Trophoblast cell (in vitro differentiated cells and primary cell): Measurements from ENCODE around the gene UGT2A2.

Experiments
- DNase-seq, 2 donors: peaks; one replicate each; pipeline ENCODE4 v3.0.0-alpha.2; 2016
- H2AFZ ChIP-seq: 2 replicates; pipeline ENCODE4 v1.6.1; 2013; ENCODE audit warnings: low read length, moderate library complexity, mild to moderate bottlenecking; ENCODE audit not compliant: insufficient read depth, poor library complexity
- H2AK5ac ChIP-seq: 2 replicates; pipeline ENCODE4 v1.6.1; 2013; ENCODE audit warnings: mild to moderate bottlenecking, low read length
- H2BK120ac ChIP-seq: 2 replicates; pipeline ENCODE4 v1.6.1; 2013; ENCODE audit warnings: low read length, mild to moderate bottlenecking, moderate library complexity; ENCODE audit not compliant: insufficient read depth, poor library complexity
- H2BK12ac ChIP-seq: 2 replicates; pipeline ENCODE4 v1.6.1; 2013; ENCODE audit warnings: mild to moderate bottlenecking, low read length, moderate library complexity
- H2BK5ac ChIP-seq: 2 replicates; pipeline ENCODE4 v1.6.1; 2013; ENCODE audit warnings: low read length, low read depth, moderate library complexity, mild to moderate bottlenecking; ENCODE audit not compliant: poor library complexity
- H3K14ac ChIP-seq: 2 replicates; pipeline ENCODE4 v1.6.1; 2013; ENCODE audit warnings: mild to moderate bottlenecking, low read length
- H3K18ac ChIP-seq: 2 replicates; pipeline ENCODE4 v1.6.1; 2013; ENCODE audit warnings: mild to moderate bottlenecking, low read length
- H3K23ac ChIP-seq: 2 replicates; pipeline ENCODE4 v1.6.1; 2013; ENCODE audit warnings: low read length
- H3K27ac ChIP-seq: 2 replicates; pipeline ENCODE4 v1.5.1; 2013; ENCODE audit warnings: low read depth, mild to moderate bottlenecking, inconsistent platforms, low read length, moderate library complexity
- H3K27me3 ChIP-seq: 2 replicates; pipeline ENCODE4 v1.6.1; 2013; ENCODE audit warnings: inconsistent platforms, mild to moderate bottlenecking, low read length, moderate library complexity; ENCODE audit not compliant: insufficient read depth
- H3K36me3 ChIP-seq, 2 experiments: 1 replicate in 1 of 2; 2 replicates in 1 of 2; pipeline ENCODE4 v1.6.1; 2013; ENCODE audit warnings: low read length in 2 of 2, mild to moderate bottlenecking in 2 of 2, moderate library complexity in 1 of 2; ENCODE audit not compliant: insufficient read depth in 2 of 2, control insufficient read depth in 1 of 2
- H3K4ac ChIP-seq: 2 replicates; pipeline ENCODE4 v1.6.1; 2013; ENCODE audit warnings: low read depth, mild to moderate bottlenecking, low read length, moderate library complexity
- H3K4me1 ChIP-seq, 2 experiments: 1 replicate in 1 of 2; 2 replicates in 1 of 2; pipeline ENCODE4 v1.6.1; 2013; ENCODE audit warnings: low read length in 2 of 2, mild to moderate bottlenecking in 2 of 2, moderate library complexity in 1 of 2; ENCODE audit not compliant: insufficient read depth in 2 of 2, control insufficient read depth in 1 of 2
- H3K4me2 ChIP-seq: 2 replicates; pipeline ENCODE4 v1.6.1; 2013; ENCODE audit warnings: inconsistent platforms, mild to moderate bottlenecking, low read length, moderate library complexity
- H3K4me3 ChIP-seq: 2 replicates; pipeline ENCODE4 v1.5.1; 2013; ENCODE audit warnings: mild to moderate bottlenecking, low read depth, low read length, inconsistent platforms
- H3K79me1 ChIP-seq: one replicate; pipeline ENCODE4 v1.6.1; 2013; ENCODE audit warnings: low read length
- H3K79me2 ChIP-seq: 2 replicates; pipeline ENCODE4 v1.6.1; 2013; ENCODE audit warnings: low read length, mild to moderate bottlenecking; ENCODE audit not compliant: control insufficient read depth, insufficient read depth, poor library complexity
- H3K9ac ChIP-seq: 2 replicates; pipeline ENCODE4 v1.6.1; 2013; ENCODE audit warnings: mild to moderate bottlenecking, low read length
- H3K9me3 ChIP-seq: 2 replicates; pipeline ENCODE4 v1.6.1; 2013; ENCODE audit warnings: low read depth, mild to moderate bottlenecking, control low read depth, inconsistent platforms, low read length; ENCODE audit not compliant: insufficient read depth
- H4K12ac ChIP-seq: 2 replicates; pipeline ENCODE4 v1.6.1; 2013; ENCODE audit warnings: low read depth, mild to moderate bottlenecking, low read length, moderate library complexity
- H4K8ac ChIP-seq: 2 replicates; pipeline ENCODE4 v1.6.1; 2013; ENCODE audit warnings: low read depth, mild to moderate bottlenecking, low read length, moderate library complexity
- H4K91ac ChIP-seq: one replicate; pipeline ENCODE4 v1.6.1; 2013; ENCODE audit warnings: low read depth, mild to moderate bottlenecking, low read length, moderate library complexity
- WGBS: extraction: QIAGEN DNeasy Blood & Tissue Kit; methylation state at CpG from one replicate; pipeline ENCODE4 v1.1.7; 2013; ENCODE audit warnings: missing lambda C conversion rate; ENCODE audit not compliant: insufficient read length, insufficient coverage; ENCODE audit errors: extremely low coverage; 5-methylcytosine and 5-hydroxymethylcytosine counted together

UGT2A2 gene

DNA sequence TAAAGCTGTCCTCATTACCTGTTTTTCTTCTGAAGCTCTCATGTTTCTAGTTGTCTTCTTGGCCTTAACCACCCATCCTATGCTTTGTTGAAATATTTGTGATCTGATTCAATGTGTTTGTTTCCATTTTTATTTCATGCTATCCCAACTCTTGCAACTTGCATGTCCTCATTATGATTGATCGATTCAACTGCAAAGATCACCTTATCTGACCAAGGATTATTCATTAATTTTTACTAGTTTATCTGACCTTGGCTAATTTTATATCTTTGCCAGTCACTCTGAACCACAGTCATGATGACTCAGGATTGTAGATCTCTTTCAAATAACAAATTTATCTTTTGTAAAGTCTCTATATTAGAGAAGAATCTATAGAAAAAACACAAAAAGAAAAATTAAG, 70.7 kb downstream of the UGT2A2 start:
- no peaks in the 10 kb centered on the region for H3K9me3 ChIP-seq
- no peak overlapping the region for H3K4ac ChIP-seq
- H3K4me3 ChIP-seq, result no peak overlapping the region
- DNase-seq, result no peak
- H3K9ac ChIP-seq, result no peak overlapping the region
- H3K36me3 ChIP-seq, result no peaks in the 10 kb centered on the region
- no peak overlapping the region for H3K27ac ChIP-seq
- WGBS, result no CpG with 5 or more reads among the region's 1 CpG
- H2BK5ac ChIP-seq, result no peak overlapping the region
- H2BK12ac ChIP-seq, result no peak overlapping the region
- H4K91ac ChIP-seq, result no peak overlapping the region
- H3K4me1 ChIP-seq, result no peaks in the 10 kb centered on the region
- H3K4me2 ChIP-seq, result no peak overlapping the region
- H2BK120ac ChIP-seq, result no peak overlapping the region
- H3K14ac ChIP-seq, result no peak overlapping the region
- no peaks in the 10 kb centered on the region for H3K79me1 ChIP-seq
- H4K12ac ChIP-seq, result no peak overlapping the region
- no peak overlapping the region for H2AK5ac ChIP-seq
- no peaks in the 10 kb centered on the region for H3K79me2 ChIP-seq
- H3K23ac ChIP-seq, result no peak overlapping the region
- H2AFZ ChIP-seq, result no peak overlapping the region
- no peak overlapping the region for H4K8ac ChIP-seq
- no peaks in the 10 kb centered on the region for H3K27me3 ChIP-seq
- H3K18ac ChIP-seq, result no peak overlapping the region

GRCh38 chr4:69563424-69563823, 76.0 kb downstream of the UGT2A2 start:
- no peak for DNase-seq
- no peaks in the 10 kb centered on the region for H3K4me1 ChIP-seq
- no peak overlapping the region for H2AK5ac ChIP-seq
- no peak overlapping the region for H3K9ac ChIP-seq
- no peak overlapping the region for H3K27ac ChIP-seq
- no peak overlapping the region for H2BK12ac ChIP-seq
- H3K4me2 ChIP-seq, result no peak overlapping the region
- no peak overlapping the region for H2BK5ac ChIP-seq
- H3K79me1 ChIP-seq, result no peaks in the 10 kb centered on the region
- H2AFZ ChIP-seq, result no peak overlapping the region
- H4K12ac ChIP-seq, result no peak overlapping the region
- no peaks in the 10 kb centered on the region for H3K27me3 ChIP-seq
- H3K23ac ChIP-seq, result no peak overlapping the region
- H4K8ac ChIP-seq, result no peak overlapping the region
- no peaks in the 10 kb centered on the region for H3K36me3 ChIP-seq
- no peak overlapping the region for H4K91ac ChIP-seq
- no peak overlapping the region for H3K4ac ChIP-seq
- H3K9me3 ChIP-seq, result no peaks in the 10 kb centered on the region
- H3K18ac ChIP-seq, result no peak overlapping the region
- H2BK120ac ChIP-seq, result no peak overlapping the region
- no peak overlapping the region for H3K14ac ChIP-seq
- WGBS, result no CpG with 5 or more reads among the region's 2 CpGs
- no peaks in the 10 kb centered on the region for H3K79me2 ChIP-seq
- no peak overlapping the region for H3K4me3 ChIP-seq

DNA sequence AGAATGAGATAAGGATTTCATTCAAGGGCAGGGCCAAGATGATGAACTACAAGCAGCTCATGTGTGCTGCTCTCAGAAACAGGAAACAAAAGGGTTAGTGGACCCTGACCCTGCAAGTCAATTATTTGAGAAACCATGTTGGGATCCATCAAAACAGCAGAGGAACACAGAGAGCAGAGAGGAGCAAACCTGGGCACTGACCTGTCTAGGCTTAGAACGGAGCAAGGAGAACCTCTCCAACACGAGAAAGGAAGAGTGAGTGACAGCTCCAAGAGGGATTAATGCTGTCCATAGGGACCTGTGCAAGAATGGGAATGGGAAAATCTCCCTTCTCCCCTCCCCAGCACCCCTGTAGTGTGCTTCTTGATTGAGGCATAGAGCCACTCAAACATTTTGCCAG, 89.8 kb downstream of the UGT2A2 start:
- H3K23ac ChIP-seq, result no peak overlapping the region
- no peak overlapping the region for H4K12ac ChIP-seq
- no peak overlapping the region for H3K27ac ChIP-seq
- H3K4me1 ChIP-seq, result no peaks in the 10 kb centered on the region
- no peak overlapping the region for H3K4ac ChIP-seq
- DNase-seq, result no peak
- no peak overlapping the region for H3K18ac ChIP-seq
- no peak overlapping the region for H2BK120ac ChIP-seq
- no peak overlapping the region for H3K9ac ChIP-seq
- H3K27me3 ChIP-seq, result no peaks in the 10 kb centered on the region
- H4K8ac ChIP-seq, result no peak overlapping the region
- H3K79me2 ChIP-seq, result no peaks in the 10 kb centered on the region
- H2BK12ac ChIP-seq, result no peak overlapping the region
- H2AFZ ChIP-seq, result no peak overlapping the region
- H2AK5ac ChIP-seq, result no peak overlapping the region
- no peak overlapping the region for H3K14ac ChIP-seq
- H3K4me3 ChIP-seq, result no peak overlapping the region
- H3K4me2 ChIP-seq, result no peak overlapping the region
- H3K9me3 ChIP-seq, result no peaks in the 10 kb centered on the region
- no CpG with 5 or more reads among the region's 2 CpGs for WGBS
- no peak overlapping the region for H4K91ac ChIP-seq
- no peaks in the 10 kb centered on the region for H3K36me3 ChIP-seq
- H3K79me1 ChIP-seq, result no peaks in the 10 kb centered on the region
- H2BK5ac ChIP-seq, result no peak overlapping the region

- H3K36me3 ChIP-seq, result no peaks in the 10 kb centered on the region
- no peaks in the 10 kb centered on the region for H3K4me1 ChIP-seq
- H2BK120ac ChIP-seq, result no peak overlapping the region
- DNase-seq, result no peak
- no CpG with 5 or more reads among the region's 6 CpGs for WGBS
- H2BK12ac ChIP-seq, result no peak overlapping the region
- H3K9me3 ChIP-seq, result no peaks in the 10 kb centered on the region
- no peaks in the 10 kb centered on the region for H3K27me3 ChIP-seq
- no peak overlapping the region for H3K18ac ChIP-seq
- H2AFZ ChIP-seq, result no peak overlapping the region
- H3K9ac ChIP-seq, result no peak overlapping the region
- H3K4ac ChIP-seq, result no peak overlapping the region
- H4K8ac ChIP-seq, result no peak overlapping the region
- H3K4me2 ChIP-seq, result no peak overlapping the region
- no peak overlapping the region for H4K91ac ChIP-seq
- no peak overlapping the region for H3K27ac ChIP-seq
- no peaks in the 10 kb centered on the region for H3K79me2 ChIP-seq
- no peak overlapping the region for H3K14ac ChIP-seq
- H3K79me1 ChIP-seq, result no peaks in the 10 kb centered on the region
- no peak overlapping the region for H2AK5ac ChIP-seq
- no peak overlapping the region for H3K23ac ChIP-seq
- H3K4me3 ChIP-seq, result no peak overlapping the region
- no peak overlapping the region for H2BK5ac ChIP-seq
- no peak overlapping the region for H4K12ac ChIP-seq
These were observed 93.2 kb downstream of the UGT2A2 start for GRCh38 chr4:69546134-69546765.
